ENCODE data around the gene NPTXR. TPM values are rescaled to one million over a fixed set of nuclear protein-coding genes. Genes with fewer than 3 reads are reported as not detected.

Gene NPTXR
- total and polyA plus RNA-seq, 7 donors: under 0.01 to 14.4 (median 4.2) TPM; not detected in 1

GRCh38 chr22:38788846-38789245, 55.0 kb downstream of the NPTXR start:
- Histone ChIP-seq H3K4me1 (peaks cover 0 to 43% (median 37%) of the 10 kb centered on the region in 4 donors), H3K9me3 (no peaks in the 10 kb centered on the region), H3K4me3 (no peak overlapping the region), H3K36me3 (peaks cover 0 to 13% (median 0%) of the 10 kb centered on the region in 4 donors), H3K27ac (peak overlapping the region; percentile 56 to 68 (median 60)), H3K27me3 (no peaks in the 10 kb centered on the region)
- intact Hi-C loops (cut with DNase I): no loop called here
- no peak for TF ChIP-seq CTCF (IDR thresholded peaks at IDR 0.05)
- TF ChIP-seq EP300 (IDR thresholded peaks at IDR 0.05): no peak
- TF ChIP-seq POLR2A (IDR thresholded peaks at IDR 0.05): no peak
- TF ChIP-seq POLR2AphosphoS5 (IDR thresholded peaks at IDR 0.05): no peak
- DNase-seq: peak; percentile 36
- whole genome bisulfite sequencing, 2 donors: 36 to 75% methylated on average over 6 of the region's 6 CpGs

- intact Hi-C loops (cut with DNase I): no loop called here
- no peaks in the 10 kb centered on the region for H3K27me3 ChIP-seq
- no peaks in the 10 kb centered on the region for H3K9me3 ChIP-seq
- H3K4me3 ChIP-seq: no peak overlapping the region
- peaks cover 0 to 13% (median 0%) of the 10 kb centered on the region in 4 donors for H3K36me3 ChIP-seq
- TF ChIP-seq CTCF (IDR thresholded peaks at IDR 0.05): no peak
- TF ChIP-seq POLR2AphosphoS5 (IDR thresholded peaks at IDR 0.05): peak; percentile 15 to 61 (median 24)
- no peak for TF ChIP-seq POLR2A (IDR thresholded peaks at IDR 0.05)
- no peak for TF ChIP-seq EP300 (IDR thresholded peaks at IDR 0.05)
- peak overlapping the region; percentile 56 to 68 (median 60) for H3K27ac ChIP-seq
- WGBS, 2 donors: 54 to 69% methylated on average over 16 of the region's 16 CpGs
- H3K4me1 ChIP-seq: peaks cover 0 to 40% (median 34%) of the 10 kb centered on the region in 4 donors
- DNase-seq: peak; percentile 79
These were observed 55.6 kb downstream of the NPTXR start for GRCh38 chr22:38788021-38788816.

GRCh38 chr22:38786631-38787030, 57.2 kb downstream of the NPTXR start:
- no peak for TF ChIP-seq EP300 (IDR thresholded peaks at IDR 0.05)
- Histone ChIP-seq H3K27me3 (no peaks in the 10 kb centered on the region), H3K4me1 (peaks cover 0 to 34% (median 30%) of the 10 kb centered on the region in 4 donors), H3K4me3 (no peak overlapping the region), H3K9me3 (no peaks in the 10 kb centered on the region), H3K36me3 (peaks cover 0 to 13% (median 0%) of the 10 kb centered on the region in 4 donors), H3K27ac (peak overlapping the region; percentile 27 to 67 (median 60))
- 87 to 96% methylated on average over 3 of the region's 3 CpGs for WGBS, 2 donors
- intact Hi-C loops (cut with DNase I): no loop called here
- DNase-seq: no peak

- 98% methylated on average over 5 of the region's 5 CpGs for WGBS, 2 donors
These were observed 59.0 kb downstream of the NPTXR start for GRCh38 chr22:38784856-38785255.

More at GRCh38 chr22:38784856-38785255, 59.0 kb downstream of the NPTXR start:
- intact Hi-C loops (cut with DNase I): no loop called here
- no peak for TF ChIP-seq CTCF (IDR thresholded peaks at IDR 0.05)
- TF ChIP-seq POLR2AphosphoS5 (IDR thresholded peaks at IDR 0.05): no peak
- TF ChIP-seq EP300 (IDR thresholded peaks at IDR 0.05): no peak
- no peak for TF ChIP-seq POLR2A (IDR thresholded peaks at IDR 0.05)
- peak overlapping the region in 1 of 4 donors; percentile 64 for H3K27ac ChIP-seq
- H3K4me1 ChIP-seq: peaks cover 0 to 34% (median 30%) of the 10 kb centered on the region in 4 donors
- DNase-seq: no peak
- no peaks in the 10 kb centered on the region for H3K9me3 ChIP-seq
- H3K36me3 ChIP-seq: peaks cover 0 to 21% (median 3%) of the 10 kb centered on the region in 4 donors
- no peak overlapping the region for H3K4me3 ChIP-seq
- H3K27me3 ChIP-seq: no peaks in the 10 kb centered on the region
